ENCODE results near the gene LHFPL2.

Gene LHFPL2

DNA sequence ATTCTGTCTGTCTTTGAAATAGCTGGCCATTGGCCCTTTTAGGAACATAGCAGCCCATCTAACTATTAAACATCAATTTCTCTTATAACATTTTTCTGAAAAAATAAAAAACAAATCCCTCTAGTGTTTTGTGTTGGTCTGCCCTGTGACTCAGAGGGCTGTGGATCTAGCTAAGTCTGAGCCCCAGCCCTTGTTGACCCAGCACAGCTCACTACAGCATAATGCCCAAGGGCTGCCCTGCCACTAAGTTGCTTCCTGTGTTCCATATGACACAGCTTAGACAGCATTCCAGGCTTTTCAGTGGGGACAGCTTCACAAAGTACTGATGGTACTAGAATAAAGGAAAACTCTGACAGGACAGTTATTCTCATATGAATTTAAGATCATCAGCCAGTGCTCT is 152.2 kb downstream of the LHFPL2 start:
- H3K27ac ChIP-seq (replicated peaks) = no peak overlapping the region
- TF ChIP-seq POLR2AphosphoS5 (IDR thresholded peaks at IDR 0.05; ENCODE audit: low read depth) (no peak), SPI1 (IDR thresholded peaks at IDR 0.05; ENCODE audit: borderline replicate concordance, low read depth) (no peak), GABPA (IDR thresholded peaks at IDR 0.05; ENCODE audit: low read depth) (no peak)
- no peaks in the 10 kb centered on the region for H3K27me3 ChIP-seq (ENCODE audit: insufficient read depth, poor library complexity, severe bottlenecking)
- DNase-seq (ENCODE audit: low read depth in 1 of 2, low spot score in 1 of 2) = no peak
- H3K4me3 ChIP-seq (replicated peaks; ENCODE audit: insufficient read depth, low read length) = no peak overlapping the region

DNA sequence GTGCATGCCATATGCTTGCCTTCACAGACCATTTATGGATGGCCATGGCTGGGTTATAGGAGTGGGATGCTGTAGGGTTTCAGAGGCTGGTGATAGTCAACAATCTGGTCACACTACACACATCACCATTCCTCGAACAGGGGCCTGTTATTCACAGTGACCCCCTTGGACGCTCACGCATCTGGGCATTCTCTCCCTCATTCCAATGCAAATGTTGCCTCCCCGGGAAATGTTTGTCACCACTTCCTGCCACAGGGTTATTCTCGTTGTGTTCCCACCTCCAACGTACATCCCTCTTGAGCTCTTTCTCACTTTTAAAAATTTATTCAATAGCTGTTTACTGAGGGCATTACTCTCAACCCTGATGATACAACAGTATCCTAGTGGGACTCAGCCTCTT is 152.8 kb downstream of the LHFPL2 start:
- no peak for DNase-seq (ENCODE audit: low read depth in 1 of 2, low spot score in 1 of 2)
- Histone ChIP-seq H3K27me3 (ENCODE audit: insufficient read depth, poor library complexity, severe bottlenecking) (no peaks in the 10 kb centered on the region), H3K4me3 (replicated peaks; ENCODE audit: insufficient read depth, low read length) (no peak overlapping the region), H3K27ac (replicated peaks) (no peak overlapping the region)
- no peak for TF ChIP-seq GABPA (IDR thresholded peaks at IDR 0.05; ENCODE audit: low read depth)

- H3K27ac ChIP-seq (replicated peaks) = no peak overlapping the region
- no peak for DNase-seq (ENCODE audit: low read depth in 1 of 2, low spot score in 1 of 2)
These were observed 155.9 kb downstream of the LHFPL2 start for GRCh38 chr5:78492650-78493049.

DNA sequence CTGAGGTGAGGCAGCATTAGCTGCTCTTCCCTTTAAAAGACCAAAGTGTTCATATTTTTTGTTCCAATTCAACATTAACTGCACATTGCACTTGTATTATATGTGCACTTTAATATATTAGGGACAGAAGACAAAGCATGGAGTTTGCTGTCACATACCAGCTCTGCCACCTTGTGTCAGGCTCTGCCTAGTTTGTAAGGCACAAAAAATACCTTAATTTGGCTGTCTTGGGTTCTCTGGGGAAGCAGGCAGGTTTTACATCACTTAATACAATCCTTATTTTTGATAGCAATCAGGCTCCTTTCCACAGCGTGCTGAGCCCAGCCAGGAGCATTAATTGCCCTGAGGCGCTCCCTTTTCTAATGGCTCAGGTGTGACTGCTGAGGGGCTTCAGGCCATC is 156.3 kb downstream of the LHFPL2 start:
- DNase-seq (ENCODE audit: low read depth in 1 of 2, low spot score in 1 of 2) = no peak
- no peak overlapping the region for H3K27ac ChIP-seq (replicated peaks)

More at GRCh38 chr5:78492650-78493049, 155.9 kb downstream of the LHFPL2 start:
- Histone ChIP-seq H3K27me3 (ENCODE audit: insufficient read depth, poor library complexity, severe bottlenecking) (no peaks in the 10 kb centered on the region), H3K4me3 (replicated peaks; ENCODE audit: insufficient read depth, low read length) (no peak overlapping the region)
- TF ChIP-seq GABPA (IDR thresholded peaks at IDR 0.05; ENCODE audit: low read depth) (no peak), CTCF (IDR thresholded peaks at IDR 0.05; ENCODE audit: insufficient read depth, low read length) (no peak), POLR2AphosphoS5 (IDR thresholded peaks at IDR 0.05; ENCODE audit: low read depth) (no peak), SPI1 (IDR thresholded peaks at IDR 0.05; ENCODE audit: borderline replicate concordance, low read depth) (no peak)
- TF ChIP-seq, protein P1, sequence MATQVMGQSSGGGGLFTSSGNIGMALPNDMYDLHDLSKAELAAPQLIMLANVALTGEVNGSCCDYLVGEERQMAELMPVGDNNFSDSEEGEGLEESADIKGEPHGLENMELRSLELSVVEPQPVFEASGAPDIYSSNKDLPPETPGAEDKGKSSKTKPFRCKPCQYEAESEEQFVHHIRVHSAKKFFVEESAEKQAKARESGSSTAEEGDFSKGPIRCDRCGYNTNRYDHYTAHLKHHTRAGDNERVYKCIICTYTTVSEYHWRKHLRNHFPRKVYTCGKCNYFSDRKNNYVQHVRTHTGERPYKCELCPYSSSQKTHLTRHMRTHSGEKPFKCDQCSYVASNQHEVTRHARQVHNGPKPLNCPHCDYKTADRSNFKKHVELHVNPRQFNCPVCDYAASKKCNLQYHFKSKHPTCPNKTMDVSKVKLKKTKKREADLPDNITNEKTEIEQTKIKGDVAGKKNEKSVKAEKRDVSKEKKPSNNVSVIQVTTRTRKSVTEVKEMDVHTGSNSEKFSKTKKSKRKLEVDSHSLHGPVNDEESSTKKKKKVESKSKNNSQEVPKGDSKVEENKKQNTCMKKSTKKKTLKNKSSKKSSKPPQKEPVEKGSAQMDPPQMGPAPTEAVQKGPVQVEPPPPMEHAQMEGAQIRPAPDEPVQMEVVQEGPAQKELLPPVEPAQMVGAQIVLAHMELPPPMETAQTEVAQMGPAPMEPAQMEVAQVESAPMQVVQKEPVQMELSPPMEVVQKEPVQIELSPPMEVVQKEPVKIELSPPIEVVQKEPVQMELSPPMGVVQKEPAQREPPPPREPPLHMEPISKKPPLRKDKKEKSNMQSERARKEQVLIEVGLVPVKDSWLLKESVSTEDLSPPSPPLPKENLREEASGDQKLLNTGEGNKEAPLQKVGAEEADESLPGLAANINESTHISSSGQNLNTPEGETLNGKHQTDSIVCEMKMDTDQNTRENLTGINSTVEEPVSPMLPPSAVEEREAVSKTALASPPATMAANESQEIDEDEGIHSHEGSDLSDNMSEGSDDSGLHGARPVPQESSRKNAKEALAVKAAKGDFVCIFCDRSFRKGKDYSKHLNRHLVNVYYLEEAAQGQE (IDR thresholded peaks at IDR 0.05; ENCODE audit: insufficient replicate concordance, low read depth) = no peak

More for the DNA sequence above, 156.3 kb downstream of the LHFPL2 start:
- TF ChIP-seq GABPA (IDR thresholded peaks at IDR 0.05; ENCODE audit: low read depth) = no peak
- TF ChIP-seq CTCF (IDR thresholded peaks at IDR 0.05; ENCODE audit: insufficient read depth, low read length) = no peak
- no peak for TF ChIP-seq SPI1 (IDR thresholded peaks at IDR 0.05; ENCODE audit: borderline replicate concordance, low read depth)
- TF ChIP-seq, protein P1 (IDR thresholded peaks at IDR 0.05; ENCODE audit: insufficient replicate concordance, low read depth) = no peak
- TF ChIP-seq POLR2AphosphoS5 (IDR thresholded peaks at IDR 0.05; ENCODE audit: low read depth) = no peak
- H3K4me3 ChIP-seq (replicated peaks; ENCODE audit: insufficient read depth, low read length) = no peak overlapping the region
- no peaks in the 10 kb centered on the region for H3K27me3 ChIP-seq (ENCODE audit: insufficient read depth, poor library complexity, severe bottlenecking)
